Activated T-helper 2 cell treated with anti-CD3 and anti-CD28 coated beads, Interferon-gamma antibody, Interleukin-2, Interleukin-4, amounts not matched to agents 10 μg/mL and 5 μg/mL and 100 μg/mL, durations not matched to agents 14 hours and 24 hours and 36 hours (primary cell): ENCODE results near the gene C10orf120. TPM values are rescaled to one million over a fixed set of nuclear protein-coding genes. Genes with fewer than 3 reads are reported as not detected.

ENCODE experiments used
- DNase-seq: peaks from one replicate; pipeline ENCODE4 v3.0.0; 2021; ENCODE audit warnings: low spot score
- H3K27ac Mint-ChIP-seq: one replicate; pipeline ENCODE4 v1.8.0; 2021; ENCODE audit warnings: mixed read lengths
- H3K27me3 Mint-ChIP-seq: one replicate; pipeline ENCODE4 v1.8.0; 2021; ENCODE audit warnings: low read depth, mixed read lengths
- H3K36me3 Mint-ChIP-seq: one replicate; pipeline ENCODE4 v1.8.0; 2021; ENCODE audit warnings: low read depth, mixed read lengths
- H3K4me1 Mint-ChIP-seq: one replicate; pipeline ENCODE4 v1.8.0; 2021; ENCODE audit warnings: low read depth, mixed read lengths
- H3K4me3 Mint-ChIP-seq: one replicate; pipeline ENCODE4 v1.8.0; 2021; ENCODE audit warnings: low read depth, mild to moderate bottlenecking, moderate library complexity, mixed read lengths
- H3K9me3 Mint-ChIP-seq: one replicate; pipeline ENCODE4 v1.8.0; 2021; ENCODE audit warnings: mixed read lengths
- intact Hi-C: fragments of 100-400 bp; cut with micrococcal nuclease; formaldehyde crosslinking; loops from one replicate; pipeline ENCODE4 v1.15.1; 2023
- total RNA-seq: library from RNA; stranded (reverse); gene quantifications from 2 replicates; pipeline ENCODE4 v1.2.3, GENCODE V29; 2022

C10orf120 gene
- not detected in 2 replicates for total RNA-seq

DNA sequence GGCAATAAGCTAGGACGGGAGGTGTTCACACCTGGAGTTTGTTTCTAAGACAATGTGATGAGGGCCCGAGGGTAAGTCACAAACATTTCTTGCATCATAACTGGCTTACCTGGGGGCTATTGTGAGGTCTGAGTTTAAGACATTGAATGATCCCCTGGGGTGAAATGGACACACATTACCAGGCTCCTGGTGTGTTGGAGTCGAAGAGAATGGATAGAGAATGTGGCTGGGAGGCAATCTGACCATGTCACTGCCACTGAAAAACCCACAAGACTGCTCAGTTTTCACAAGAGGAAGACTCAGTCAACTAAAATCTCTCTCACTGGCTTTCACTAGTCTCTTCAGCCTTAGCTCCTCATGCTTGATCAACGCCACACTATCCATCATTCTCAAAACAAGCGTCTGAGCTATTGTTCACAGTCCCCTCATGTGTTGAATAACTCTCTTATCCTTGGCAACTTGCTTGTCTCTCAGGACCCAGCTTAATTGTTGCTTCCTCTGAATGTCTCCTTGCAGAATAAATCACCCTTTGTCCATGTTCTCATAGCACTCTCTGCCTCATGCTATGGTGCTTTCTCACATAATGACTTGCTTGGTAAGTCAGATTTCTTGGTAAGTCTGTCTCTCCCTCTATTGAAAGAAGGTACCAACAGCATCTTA is at the start of gene C10orf120:
TSS of gene C10orf120 (minus strand) at position 51 of the 660 bp plus-strand sequence. CDS start 56 bp downstream, outside the sequence.
- H3K27me3 Mint-ChIP-seq: no peaks in the 10 kb centered on the region
- H3K4me3 Mint-ChIP-seq: no peak within 1 kb of the TSS
- intact Hi-C loops: no loop called here

DNA sequence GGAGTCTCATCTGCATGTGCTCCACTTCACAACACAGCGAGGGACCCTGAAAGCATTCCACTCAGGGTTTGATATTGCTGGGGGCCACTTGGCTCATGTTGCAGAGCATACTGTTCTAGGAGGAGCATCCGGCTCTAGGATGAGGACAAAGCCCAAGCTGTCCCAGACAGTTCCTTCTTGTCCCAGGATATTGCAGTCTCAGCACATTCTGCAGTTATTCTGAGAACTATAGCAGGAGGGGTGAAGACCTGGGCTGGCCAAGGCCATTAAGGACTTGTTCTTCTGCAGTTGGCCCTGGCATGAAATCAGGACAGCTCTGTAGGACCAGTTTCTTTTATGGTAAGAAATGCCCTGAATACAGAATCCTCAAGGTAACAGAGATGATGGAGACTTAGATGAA is 48.9 kb upstream of the C10orf120 start:
- Mint-ChIP-seq H3K4me1 (no peaks in the 10 kb centered on the region), H3K4me3 (no peak overlapping the region), H3K9me3 (no peaks in the 10 kb centered on the region), H3K36me3 (no peaks in the 10 kb centered on the region), H3K27ac (no peak overlapping the region), H3K27me3 (no peaks in the 10 kb centered on the region)
- no peak for DNase-seq
- intact Hi-C loops: no loop called here

More for the DNA sequence above, at the start of gene C10orf120:
- no peaks in the 10 kb centered on the region for H3K4me1 Mint-ChIP-seq
- no peaks in the 10 kb centered on the region for H3K36me3 Mint-ChIP-seq
- DNase-seq: no peak
- no peaks in the 10 kb centered on the region for H3K9me3 Mint-ChIP-seq
- H3K27ac Mint-ChIP-seq: no peak within 1 kb of the TSS

DNA sequence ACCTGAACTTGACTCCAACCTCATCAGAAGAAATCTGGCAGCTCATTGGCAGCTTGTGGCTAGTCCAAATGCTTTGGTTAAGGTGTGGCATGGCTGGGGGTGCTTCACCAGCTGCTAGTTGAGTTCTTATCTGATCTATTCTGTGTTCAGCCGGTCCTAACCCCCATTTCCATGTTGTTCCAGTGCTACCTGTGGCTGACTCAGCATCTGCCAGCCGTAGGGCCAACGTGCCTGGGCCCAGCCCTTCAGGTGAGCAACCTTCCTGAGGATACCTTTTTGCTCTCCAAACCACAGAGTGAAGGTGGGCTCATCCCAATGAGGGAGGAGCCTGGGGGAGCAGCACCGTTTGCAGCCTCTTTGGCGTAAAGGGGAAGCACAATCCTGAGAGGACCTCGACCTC is 46.8 kb upstream of the C10orf120 start:
- H3K9me3 Mint-ChIP-seq: no peaks in the 10 kb centered on the region
- no peak overlapping the region for H3K4me3 Mint-ChIP-seq
- no peaks in the 10 kb centered on the region for H3K4me1 Mint-ChIP-seq

DNA sequence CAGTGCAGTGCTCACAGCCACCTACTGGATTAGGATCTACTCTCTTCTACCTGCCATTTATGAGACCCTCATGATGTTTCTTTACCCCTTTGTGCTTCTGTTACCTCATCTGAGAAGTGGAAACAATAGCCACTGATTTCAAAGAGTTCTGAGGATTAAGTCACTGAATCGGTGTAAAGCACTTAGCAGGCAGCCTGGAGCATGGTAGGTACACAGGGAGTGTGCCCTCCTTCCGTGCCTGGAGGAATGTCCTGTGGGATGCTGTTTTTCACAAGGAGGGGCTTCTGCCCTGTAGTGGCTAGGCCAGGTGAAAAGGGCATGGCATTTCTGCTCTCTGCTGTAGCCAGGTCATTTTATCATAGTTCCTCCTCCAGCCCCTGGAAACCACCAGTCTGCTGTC is 44.6 kb upstream of the C10orf120 start:
- intact Hi-C loops: no loop called here
- peaks cover 2% of the 10 kb centered on the region for H3K27me3 Mint-ChIP-seq

More for the DNA sequence above, 46.8 kb upstream of the C10orf120 start:
- no peak overlapping the region for H3K27ac Mint-ChIP-seq
- H3K36me3 Mint-ChIP-seq: no peaks in the 10 kb centered on the region
- no peak for DNase-seq
- H3K27me3 Mint-ChIP-seq: no peaks in the 10 kb centered on the region
- intact Hi-C loops: no loop called here

DNA sequence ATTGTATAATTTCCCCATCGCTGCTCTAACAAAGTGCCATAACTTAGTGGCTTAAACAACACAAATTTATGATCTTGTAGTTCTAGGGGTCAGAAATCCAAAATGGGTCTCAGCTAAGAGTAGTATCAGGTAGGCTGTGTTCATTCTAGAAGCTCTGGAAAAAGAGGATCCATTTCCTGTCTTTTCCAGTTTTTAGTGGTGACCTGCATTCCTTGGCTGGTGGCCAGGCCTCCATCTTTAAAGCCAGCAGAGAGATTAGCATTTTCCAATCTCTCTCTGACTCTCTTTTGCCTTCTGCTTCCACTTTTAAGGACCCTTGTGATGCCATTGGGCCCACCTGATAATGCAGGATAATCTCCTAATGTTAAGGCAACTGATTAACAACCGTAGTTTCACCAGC is 41.0 kb upstream of the C10orf120 start:
- Mint-ChIP-seq H3K36me3 (no peaks in the 10 kb centered on the region), H3K4me1 (no peaks in the 10 kb centered on the region), H3K27ac (no peak overlapping the region), H3K27me3 (peaks cover 4% of the 10 kb centered on the region), H3K4me3 (no peak overlapping the region), H3K9me3 (no peaks in the 10 kb centered on the region)
- no peak for DNase-seq
- intact Hi-C loops: no loop called here

More for the DNA sequence above, 44.6 kb upstream of the C10orf120 start:
- Mint-ChIP-seq H3K27ac (no peak overlapping the region), H3K4me3 (no peak overlapping the region), H3K4me1 (no peaks in the 10 kb centered on the region), H3K9me3 (no peaks in the 10 kb centered on the region), H3K36me3 (no peaks in the 10 kb centered on the region)
- DNase-seq: no peak

DNA sequence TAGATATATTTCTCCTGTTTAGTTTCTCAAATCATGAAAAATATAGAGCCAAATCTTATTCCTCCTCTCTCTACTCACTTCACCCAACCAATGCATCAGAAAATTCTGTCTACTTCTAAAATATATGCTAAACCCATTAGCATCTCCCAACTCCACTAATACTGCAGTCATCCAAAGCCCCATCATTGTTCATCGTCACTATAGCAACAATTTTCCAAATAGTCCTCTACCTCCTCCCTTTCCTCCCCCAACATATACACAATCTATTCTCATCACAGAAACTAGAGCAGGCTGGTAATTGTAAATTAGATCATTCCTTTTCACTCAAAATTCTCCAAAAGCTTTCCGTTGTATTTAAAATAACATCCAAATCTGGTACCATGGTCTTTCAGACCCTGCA is 38.4 kb upstream of the C10orf120 start:
- intact Hi-C loops: no loop called here
- H3K27me3 Mint-ChIP-seq: peaks cover 4% of the 10 kb centered on the region
- no peaks in the 10 kb centered on the region for H3K9me3 Mint-ChIP-seq
- no peak overlapping the region for H3K27ac Mint-ChIP-seq
- no peak overlapping the region for H3K4me3 Mint-ChIP-seq
- no peak for DNase-seq
- no peaks in the 10 kb centered on the region for H3K4me1 Mint-ChIP-seq
- no peaks in the 10 kb centered on the region for H3K36me3 Mint-ChIP-seq

DNA sequence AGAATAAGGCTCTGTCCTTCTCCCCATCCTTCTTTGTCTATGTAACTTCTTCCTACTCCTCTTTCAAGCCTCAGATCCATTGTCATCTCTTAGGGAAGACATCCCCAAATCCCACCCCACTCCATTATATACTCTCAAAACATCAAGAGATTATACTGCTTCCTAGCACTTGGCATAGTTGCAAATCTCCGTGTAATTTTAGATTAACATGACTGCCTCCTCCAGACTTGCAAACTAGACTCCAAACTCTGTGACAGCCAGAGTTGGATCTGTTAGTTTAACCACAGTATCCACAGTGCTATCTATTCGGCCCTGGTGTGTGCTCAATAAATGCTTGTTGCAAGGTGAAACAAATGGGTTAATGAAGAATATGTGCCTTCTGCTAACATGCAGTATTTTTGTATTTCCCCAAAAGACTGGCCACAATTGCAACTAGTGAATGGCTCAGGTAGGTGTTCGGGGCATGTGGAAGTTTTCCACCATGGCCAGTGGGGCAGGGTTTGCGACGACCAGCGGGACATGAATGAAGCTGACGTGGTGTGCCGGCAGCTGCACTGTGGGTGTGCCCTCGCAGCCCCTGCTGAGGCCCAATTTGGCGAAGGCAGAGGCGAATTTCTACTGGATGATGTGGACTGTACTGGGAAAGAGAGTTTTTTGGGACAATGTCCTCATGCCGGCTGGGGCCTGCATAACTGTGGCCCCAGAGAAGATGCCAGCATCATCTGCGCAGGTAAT is 34.5 kb upstream of the C10orf120 start:
- Mint-ChIP-seq H3K4me1 (no peaks in the 10 kb centered on the region), H3K4me3 (no peak overlapping the region), H3K9me3 (no peaks in the 10 kb centered on the region), H3K36me3 (no peaks in the 10 kb centered on the region), H3K27me3 (peaks cover 5% of the 10 kb centered on the region), H3K27ac (no peak overlapping the region)
- no peak for DNase-seq
- intact Hi-C loops: no loop called here

DNA sequence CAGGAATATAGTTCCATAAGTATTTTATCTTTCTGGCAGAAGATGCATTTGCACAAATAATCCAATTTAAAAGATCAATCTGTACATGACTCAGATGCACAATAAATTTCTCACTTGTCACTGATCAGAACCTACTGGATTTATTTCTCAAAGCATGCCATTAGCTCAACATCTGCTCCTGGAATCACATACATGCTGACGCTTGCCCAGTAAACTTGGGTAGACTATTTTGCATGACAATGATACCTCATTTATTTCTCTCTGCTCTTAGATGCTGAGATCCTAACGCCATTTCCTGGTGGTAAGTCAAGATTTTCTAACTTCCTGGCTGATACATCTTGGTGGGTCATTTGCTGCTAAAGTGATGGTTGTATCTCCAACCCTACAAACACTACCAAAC is 33.8 kb upstream of the C10orf120 start:
- H3K9me3 Mint-ChIP-seq: no peaks in the 10 kb centered on the region
- H3K4me3 Mint-ChIP-seq: no peak overlapping the region
- intact Hi-C loops: no loop called here
- no peaks in the 10 kb centered on the region for H3K36me3 Mint-ChIP-seq
- H3K27me3 Mint-ChIP-seq: peaks cover 5% of the 10 kb centered on the region
- H3K4me1 Mint-ChIP-seq: no peaks in the 10 kb centered on the region
- no peak overlapping the region for H3K27ac Mint-ChIP-seq
- DNase-seq: no peak

DNA sequence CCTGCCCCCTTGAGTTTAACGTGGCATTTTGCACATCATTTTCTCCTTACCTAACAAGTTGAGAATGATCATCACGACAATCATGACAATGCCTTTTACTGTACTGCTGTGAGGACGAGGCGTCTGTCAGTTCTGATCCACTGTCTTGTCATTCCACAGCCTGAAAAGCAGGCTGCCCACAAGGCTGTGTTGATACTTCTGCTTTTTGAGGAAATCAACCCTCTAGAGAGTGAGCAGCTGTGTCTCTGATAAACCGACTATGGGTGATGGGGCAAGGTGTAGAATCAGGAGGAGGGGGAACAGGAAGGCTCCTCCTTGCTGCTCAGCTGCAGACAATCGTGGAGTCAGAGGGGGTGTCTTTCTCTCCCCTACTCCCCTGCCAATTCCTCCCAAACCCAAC is 30.6 kb upstream of the C10orf120 start:
- intact Hi-C loops: no loop called here
- no peaks in the 10 kb centered on the region for H3K36me3 Mint-ChIP-seq

DNA sequence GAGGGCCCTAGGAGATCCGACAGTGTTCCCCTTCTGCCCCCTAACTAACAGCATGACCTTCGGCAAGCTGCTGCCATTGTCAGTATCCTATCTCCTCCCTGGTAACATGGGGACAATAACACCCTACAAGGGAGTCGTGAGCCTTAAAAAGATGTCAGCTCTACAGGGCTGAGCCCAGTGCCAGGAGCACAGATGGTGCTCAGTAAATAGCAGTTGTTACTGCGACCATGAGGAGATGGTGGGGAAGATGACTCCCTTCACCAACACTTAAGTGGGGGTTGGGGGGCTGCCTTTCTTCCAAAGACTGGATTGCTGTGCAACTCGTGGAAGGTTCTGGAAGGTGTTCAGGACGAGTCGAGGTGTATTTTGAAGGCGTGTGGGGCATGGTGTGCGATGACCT is 29.5 kb upstream of the C10orf120 start:
- no peaks in the 10 kb centered on the region for H3K9me3 Mint-ChIP-seq
- H3K27ac Mint-ChIP-seq: no peak overlapping the region
- H3K27me3 Mint-ChIP-seq: peaks cover 3% of the 10 kb centered on the region
- H3K4me1 Mint-ChIP-seq: no peaks in the 10 kb centered on the region
- intact Hi-C loops: no loop called here
- no peak for DNase-seq
- H3K4me3 Mint-ChIP-seq: no peak overlapping the region
- H3K36me3 Mint-ChIP-seq: no peaks in the 10 kb centered on the region

More for the DNA sequence above, 30.6 kb upstream of the C10orf120 start:
- Mint-ChIP-seq H3K27me3 (peaks cover 3% of the 10 kb centered on the region), H3K9me3 (no peaks in the 10 kb centered on the region), H3K27ac (no peak overlapping the region), H3K4me1 (no peaks in the 10 kb centered on the region), H3K4me3 (no peak overlapping the region)
- no peak for DNase-seq

DNA sequence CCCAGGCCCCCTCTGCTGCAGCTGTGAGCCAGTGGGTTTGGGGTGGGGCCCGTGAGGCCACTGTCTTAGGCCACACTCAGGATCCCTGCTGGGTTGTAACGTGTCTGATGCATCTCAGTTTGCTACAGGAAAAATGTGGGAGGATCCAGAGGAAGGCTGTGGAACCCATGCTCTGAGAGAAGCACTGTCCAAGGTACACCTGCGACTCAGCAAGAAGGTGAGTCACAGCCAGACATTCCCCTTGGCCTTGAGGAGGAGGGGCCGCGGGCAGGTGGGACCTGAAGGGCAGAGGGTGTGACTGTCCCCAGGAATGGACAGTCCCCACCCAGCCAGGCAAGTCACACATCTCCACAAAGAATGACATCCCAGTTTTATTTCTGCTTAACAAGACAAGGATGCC is 27.8 kb upstream of the C10orf120 start:
- no peak overlapping the region for H3K4me3 Mint-ChIP-seq
- no peaks in the 10 kb centered on the region for H3K4me1 Mint-ChIP-seq
- no peak for DNase-seq
- intact Hi-C loops: no loop called here
- no peak overlapping the region for H3K27ac Mint-ChIP-seq
- no peaks in the 10 kb centered on the region for H3K9me3 Mint-ChIP-seq
- peaks cover 3% of the 10 kb centered on the region for H3K27me3 Mint-ChIP-seq
- no peaks in the 10 kb centered on the region for H3K36me3 Mint-ChIP-seq

DNA sequence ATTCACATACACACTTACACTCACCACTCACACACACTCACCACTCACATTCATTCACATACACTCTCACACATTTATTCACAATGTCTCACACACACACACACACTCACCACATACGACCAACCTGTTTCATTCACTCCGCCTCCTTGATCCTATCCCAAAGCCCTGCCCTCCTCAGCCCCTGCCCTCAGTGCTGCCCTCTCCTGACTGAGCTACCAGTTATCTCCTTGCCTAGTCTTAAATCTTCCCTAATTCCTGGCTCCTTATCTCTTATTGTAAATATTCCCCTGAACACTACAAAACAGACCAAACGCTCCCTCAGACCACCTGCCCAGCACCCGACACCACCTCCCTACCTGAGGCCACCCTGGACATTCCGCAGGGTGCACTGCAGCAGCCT is 26.1 kb upstream of the C10orf120 start:
- no peak for DNase-seq
- Mint-ChIP-seq H3K36me3 (no peaks in the 10 kb centered on the region), H3K9me3 (no peaks in the 10 kb centered on the region), H3K4me1 (no peaks in the 10 kb centered on the region), H3K4me3 (no peak overlapping the region), H3K27me3 (no peaks in the 10 kb centered on the region), H3K27ac (no peak overlapping the region)
- intact Hi-C loops: no loop called here

DNA sequence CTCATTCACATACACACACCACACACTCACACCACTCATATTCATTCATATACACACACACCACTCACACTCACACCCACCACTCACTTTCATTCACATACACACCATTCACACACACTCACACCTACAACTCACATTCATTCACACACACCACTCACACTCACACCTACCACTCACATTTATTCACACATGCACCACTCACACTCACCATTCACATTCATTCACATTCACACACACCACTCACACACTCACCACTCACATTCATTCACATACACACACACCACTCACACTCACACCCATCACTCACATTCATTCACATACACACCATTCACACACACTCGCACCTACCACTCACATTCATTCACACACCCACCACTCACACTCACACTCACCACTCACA is 25.4 kb upstream of the C10orf120 start:
- no peak overlapping the region for H3K27ac Mint-ChIP-seq
- no peaks in the 10 kb centered on the region for H3K4me1 Mint-ChIP-seq
- no peaks in the 10 kb centered on the region for H3K36me3 Mint-ChIP-seq
- no peaks in the 10 kb centered on the region for H3K27me3 Mint-ChIP-seq
- no peaks in the 10 kb centered on the region for H3K9me3 Mint-ChIP-seq
- H3K4me3 Mint-ChIP-seq: no peak overlapping the region
- no peak for DNase-seq
- intact Hi-C loops: no loop called here
